Measurements from ENCODE around the gene DMXL2.
"Not testable (repeated sequence)": the region's sequence is repeated elsewhere in the genome, so short reads cannot be mapped to it uniquely, and the experiment has no call there.

DMXL2 gene

GRCh38 chr15:51483520-51483919 lies 139.1 kb downstream of the DMXL2 start:
- DNase-seq, result no peak

DNA sequence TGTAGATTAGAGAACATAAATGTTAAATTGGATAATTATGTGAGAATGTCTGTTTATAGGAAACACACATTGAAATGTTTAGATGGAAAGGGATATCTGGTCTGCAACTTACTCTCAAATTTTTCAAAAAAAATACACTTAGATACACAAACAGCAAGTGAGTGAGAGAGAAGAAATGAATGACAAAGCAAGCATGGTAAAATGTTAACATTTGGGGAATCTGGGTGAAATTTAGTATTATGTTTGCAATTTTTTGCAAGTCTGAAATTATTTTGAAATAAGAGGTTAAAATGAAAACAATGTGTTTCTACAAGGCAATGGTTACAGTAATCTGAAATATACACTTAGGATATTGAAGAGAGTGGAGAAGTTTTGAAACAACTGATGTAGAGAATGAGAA lies 146.8 kb downstream of the DMXL2 start:
- no peak for DNase-seq

DNA sequence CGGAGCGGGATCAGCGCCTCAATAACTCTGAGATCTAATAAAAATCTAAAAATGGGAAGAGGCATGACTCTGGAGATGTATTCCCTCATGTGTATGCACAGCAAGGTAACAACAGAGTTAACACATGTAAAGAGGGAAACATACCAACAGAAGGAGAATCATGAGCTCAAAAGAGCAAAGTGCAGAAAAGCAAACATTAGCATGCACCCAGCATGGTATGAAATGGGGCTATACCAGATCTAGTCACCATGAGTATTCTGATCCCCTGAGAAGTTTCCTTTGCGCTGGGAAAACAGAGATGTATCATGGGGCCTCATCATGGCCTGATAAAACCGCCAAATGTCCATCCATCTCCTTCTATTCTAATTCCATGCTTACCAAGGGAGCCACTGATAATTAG lies 152.1 kb downstream of the DMXL2 start:
- no peak for DNase-seq

GRCh38 chr15:51460796-51461195 lies 161.8 kb downstream of the DMXL2 start:
- DNase-seq, result no peak

DNA sequence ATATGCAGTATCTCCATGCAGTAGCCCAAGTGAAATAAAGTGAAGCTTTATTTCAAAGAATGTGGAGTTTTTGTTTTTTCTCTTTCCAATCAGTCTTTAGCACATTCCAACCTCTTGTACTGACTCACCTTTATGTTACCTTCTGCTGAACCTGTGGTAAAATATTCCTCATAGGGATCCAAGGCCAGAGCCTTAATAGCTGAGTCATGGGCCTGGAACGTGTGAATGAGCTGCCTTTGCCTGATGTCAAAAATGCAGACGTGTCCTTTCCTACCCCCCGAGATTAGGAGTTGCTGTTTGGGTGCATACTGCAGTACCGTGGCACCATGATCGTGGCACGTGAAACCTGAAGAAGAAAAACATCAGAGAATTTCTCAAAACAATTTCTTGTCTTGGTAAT lies 172.6 kb downstream of the DMXL2 start:
- no peak for DNase-seq

GRCh38 chr15:51448622-51449399 lies 173.8 kb downstream of the DMXL2 start:
- no peak for DNase-seq

DNA sequence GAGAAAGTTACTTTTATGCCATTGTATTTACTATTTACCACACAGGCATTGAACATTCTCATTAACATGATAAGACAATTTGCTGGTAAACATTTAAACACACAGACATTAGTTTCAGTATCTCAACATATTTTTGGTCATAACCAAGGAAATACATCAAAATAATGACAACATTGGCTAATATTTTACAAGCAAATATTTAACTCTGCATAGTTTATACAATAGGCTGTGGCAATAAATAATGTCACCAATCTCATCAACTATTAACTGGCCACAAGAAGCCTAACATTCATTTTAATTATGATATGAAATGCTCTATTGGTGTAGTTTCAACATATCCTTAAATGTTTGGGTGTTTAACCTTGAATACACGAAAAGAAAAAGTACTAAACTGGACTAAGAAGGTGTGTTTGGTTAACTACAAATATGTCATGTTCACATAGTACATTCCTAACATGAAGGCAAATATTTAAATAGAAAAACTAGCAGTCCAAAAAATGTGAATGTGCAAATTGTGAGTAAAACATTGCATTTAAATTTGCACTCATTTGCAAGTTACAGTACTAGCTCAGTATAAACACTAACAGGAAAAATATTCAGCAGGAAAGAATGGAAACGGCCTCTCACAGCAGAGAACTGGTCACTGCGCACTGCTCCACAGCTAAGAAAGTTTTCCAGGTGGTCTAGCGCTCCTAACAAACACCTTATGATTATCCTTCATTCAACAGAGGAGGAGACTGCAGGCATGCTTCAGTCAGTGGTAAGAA lies 174.5 kb downstream of the DMXL2 start:
- no peak for DNase-seq

- not testable (repeated sequence) for DNase-seq
Measured at GRCh38 chr15:51446029-51446744, 176.4 kb downstream of the DMXL2 start.

GRCh38 chr15:51444807-51445206 lies 177.8 kb downstream of the DMXL2 start:
- DNase-seq, result no peak

DNA sequence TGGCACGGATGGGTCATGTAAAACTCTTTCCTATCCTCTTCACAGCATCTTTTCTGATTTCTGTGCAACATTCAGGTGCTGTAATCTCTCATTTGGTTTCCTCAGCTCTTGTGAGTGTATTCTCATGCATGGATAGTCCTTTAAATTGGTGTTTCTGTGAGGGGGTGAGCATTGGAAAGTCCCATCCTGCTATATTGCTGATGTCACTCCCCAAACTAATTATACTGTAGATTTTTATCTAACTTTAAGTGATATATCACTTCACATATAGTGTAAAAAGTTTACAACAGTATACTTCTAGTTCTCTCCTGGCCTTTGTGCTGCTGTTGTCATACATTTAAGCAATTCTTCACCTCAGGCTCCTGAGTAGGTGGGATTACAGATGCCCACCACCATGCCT lies 178.5 kb downstream of the DMXL2 start:
- no peak for DNase-seq

- no peak for DNase-seq
Measured at GRCh38 chr15:51443282-51443914, 179.2 kb downstream of the DMXL2 start.

DNA sequence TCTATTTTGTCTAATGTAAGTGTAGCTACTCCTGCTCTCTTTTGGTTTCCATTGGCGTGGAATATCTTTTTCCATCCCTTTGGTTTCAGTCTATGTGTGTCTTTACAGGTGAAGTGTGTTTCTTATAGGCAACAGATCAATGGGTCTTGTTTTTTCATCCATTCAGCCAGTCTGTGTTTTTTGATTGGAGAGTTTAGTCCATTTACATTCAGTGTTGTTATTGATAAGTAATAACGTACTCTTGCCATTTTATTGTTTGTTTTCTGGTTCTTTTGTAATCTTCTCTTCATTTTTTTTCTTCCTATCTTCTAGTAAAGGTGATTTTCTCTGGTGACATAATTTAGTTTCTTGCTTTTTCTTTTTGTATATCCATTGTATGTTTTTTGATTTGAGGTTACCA lies 184.0 kb downstream of the DMXL2 start:
- DNase-seq, result no peak

DNA sequence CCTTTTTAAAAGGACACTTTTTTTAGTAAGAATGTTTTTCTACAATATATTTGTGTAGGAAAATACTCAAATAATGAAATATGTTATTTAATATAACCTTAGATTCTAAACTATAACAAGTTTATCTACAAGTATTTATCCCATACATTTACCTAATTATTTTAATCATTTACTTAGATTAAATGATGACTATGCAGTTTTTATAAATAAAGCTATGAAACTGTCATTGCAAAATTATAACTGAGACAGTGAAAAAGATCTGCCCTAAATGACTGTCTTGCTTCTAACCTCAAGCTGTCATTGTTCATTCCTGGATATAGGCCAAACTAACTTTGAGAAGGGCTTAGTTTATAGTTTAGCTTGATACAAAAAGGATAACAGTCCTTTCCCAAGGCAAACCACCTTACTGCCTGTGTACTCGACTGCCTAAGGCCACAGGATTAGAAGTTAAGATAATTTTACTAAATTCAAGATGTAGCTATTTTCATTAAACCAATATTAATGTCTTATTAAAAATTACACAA lies 197.0 kb downstream of the DMXL2 start:
- no peak for DNase-seq

DNA sequence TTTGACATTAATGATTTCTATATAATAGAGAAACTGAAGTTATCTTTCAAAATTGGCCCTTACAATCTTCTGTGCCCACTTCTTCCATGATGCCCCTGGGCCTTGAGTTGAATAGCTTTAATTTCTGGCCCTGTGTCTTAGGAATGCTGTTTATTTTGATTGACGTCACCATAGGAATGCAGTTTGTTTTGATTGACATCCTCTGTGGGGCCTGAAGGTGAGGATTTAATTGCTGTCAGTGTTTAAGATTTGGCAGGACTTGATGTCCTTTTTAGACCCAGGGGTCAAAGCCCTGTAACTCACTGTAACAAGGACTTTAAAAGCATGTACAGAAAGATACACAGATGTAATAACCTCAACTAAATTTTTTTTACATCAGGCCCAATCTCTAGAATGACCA lies 197.8 kb downstream of the DMXL2 start:
- no peak for DNase-seq

GRCh38 chr15:51423040-51423439 lies 199.5 kb downstream of the DMXL2 start:
- not testable (repeated sequence) for DNase-seq

DNA sequence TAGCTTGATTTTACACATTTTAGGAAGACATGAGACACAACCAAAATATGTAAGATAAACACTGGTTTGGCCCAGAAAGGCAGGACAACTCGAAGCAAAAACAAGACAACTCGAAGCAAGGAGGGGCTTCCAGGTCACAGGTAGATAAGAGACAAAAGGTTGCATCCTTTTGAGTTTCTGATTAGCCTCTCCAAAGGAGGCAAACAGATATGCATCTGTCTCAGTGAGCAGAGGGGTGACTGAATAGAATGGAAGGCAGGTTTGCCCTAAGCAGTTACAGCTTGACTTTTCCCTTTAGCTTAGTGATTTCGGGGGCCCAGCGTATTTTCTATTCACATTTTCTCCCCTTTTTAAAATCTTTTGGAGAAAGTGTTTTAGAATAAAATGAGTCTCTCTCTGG lies 206.4 kb downstream of the DMXL2 start:
- DNase-seq, result no peak

DNA sequence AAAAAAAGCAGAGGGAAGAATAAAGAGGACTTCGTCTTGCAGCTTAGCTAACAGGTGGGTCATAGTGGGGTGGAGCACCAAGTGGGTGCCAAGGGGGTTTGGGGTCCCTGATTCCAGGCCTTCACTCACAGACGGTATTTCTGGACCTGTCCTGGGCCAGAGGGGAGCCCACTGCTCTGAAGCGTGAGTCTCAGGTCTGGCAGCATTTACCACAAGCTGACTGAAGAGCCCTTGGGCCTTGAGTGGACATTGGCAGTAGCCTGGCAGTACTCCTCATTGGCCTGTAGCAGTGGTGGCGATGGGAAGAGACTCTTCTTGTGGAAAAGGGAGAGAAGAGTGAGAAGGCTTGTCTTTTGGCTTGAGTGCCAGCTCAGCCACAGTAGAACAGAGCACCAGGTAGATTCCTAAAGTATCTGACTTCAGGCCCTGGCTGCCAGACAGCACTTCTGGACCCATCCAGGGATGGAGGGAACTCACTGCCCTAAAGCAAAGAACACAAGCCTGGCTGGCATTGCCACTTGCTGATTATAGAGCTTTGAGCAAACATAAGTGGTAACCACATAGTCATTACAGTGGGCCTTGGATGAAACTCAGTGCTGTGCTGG lies 208.2 kb downstream of the DMXL2 start:
- DNase-seq, result no peak

- DNase-seq, result no peak
Measured at GRCh38 chr15:51405693-51406523, 216.7 kb downstream of the DMXL2 start.

GRCh38 chr15:51403946-51404695 lies 218.4 kb downstream of the DMXL2 start:
- DNase-seq, result no peak

DNA sequence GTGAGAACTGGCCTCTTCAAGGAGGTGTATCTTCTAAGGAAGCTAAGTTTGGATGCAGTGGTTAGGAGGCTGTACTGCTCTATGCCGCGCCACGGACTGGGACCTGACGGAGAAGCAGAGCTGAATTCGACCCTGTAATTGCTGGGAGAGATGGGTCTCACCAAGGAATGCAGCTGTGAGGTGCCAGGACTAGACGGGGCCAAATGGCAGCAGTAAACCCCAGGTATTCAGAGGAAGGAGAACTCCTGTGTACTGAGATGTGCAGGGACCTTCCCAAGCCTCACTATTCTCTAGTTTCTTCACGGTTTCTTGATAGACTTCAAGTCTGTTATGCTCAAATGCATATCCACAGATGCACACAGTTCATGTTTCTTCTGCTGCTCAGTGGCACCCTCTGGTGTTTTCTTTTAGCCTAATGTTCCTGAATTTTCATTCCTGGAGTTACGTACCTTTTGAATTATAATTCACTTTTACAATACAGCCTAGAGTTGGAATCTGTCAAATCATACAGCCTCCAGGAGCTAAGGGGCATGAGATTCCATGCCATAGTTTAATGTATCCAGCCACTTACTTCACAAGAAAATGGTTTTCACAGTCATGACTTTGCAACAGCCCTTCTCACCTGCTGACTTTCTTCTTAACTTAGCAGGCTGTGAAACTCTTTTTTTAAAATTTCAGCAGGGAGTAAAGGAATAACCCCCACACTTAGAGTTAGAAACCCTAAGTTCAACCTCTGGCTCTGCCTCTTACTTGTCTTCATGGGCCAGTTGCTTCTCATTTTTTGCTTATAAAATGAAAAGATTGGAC lies 219.3 kb downstream of the DMXL2 start:
- DNase-seq, result no peak

All from DMS153 (cell line).